Stimulated activated CD8-positive, alpha-beta memory T cell treated with anti-CD3 and anti-CD28 coated beads, Interleukin-15, amount 100 ng/mL, for 24 hours (primary cell): ENCODE data around the gene SASH1.
A peak's percentile ranks its signal among the peaks of the same experiment; 100 is the strongest.
"Not testable (repeated sequence)": the region's sequence is repeated elsewhere in the genome, so short reads cannot be mapped to it uniquely, and the experiment has no call there.

Experiments
- DNase-seq: peaks from one replicate; pipeline ENCODE4 v3.0.0-alpha.2; 2020; ENCODE audit warnings: low read depth

The SASH1 gene

DNA sequence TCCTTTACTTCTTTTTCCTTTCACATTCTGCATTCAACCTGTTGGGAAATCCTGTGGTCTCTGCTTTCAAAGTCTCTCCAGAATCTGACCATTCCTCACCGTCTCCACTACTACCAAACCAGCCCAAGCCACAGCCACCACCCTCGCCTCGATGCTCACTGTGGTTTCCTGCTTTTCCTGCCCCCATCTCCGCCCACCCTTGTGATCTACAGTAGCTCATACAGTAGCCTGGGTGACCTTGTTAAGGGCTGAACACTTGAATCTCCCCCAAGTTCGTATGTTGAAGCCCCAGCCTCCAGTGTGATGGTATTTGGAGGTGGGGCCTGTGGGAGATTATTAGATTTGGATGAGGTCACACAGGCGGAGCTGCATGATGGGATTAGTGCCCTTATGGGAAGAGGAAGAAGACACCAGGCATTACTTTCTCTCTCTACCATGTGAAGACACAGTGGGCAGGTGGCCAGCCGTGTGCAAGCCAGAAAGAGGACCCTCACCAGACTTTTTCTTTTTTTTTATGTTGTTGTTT is 215.2 kb downstream of the SASH1 start:
- no peak for DNase-seq

DNA sequence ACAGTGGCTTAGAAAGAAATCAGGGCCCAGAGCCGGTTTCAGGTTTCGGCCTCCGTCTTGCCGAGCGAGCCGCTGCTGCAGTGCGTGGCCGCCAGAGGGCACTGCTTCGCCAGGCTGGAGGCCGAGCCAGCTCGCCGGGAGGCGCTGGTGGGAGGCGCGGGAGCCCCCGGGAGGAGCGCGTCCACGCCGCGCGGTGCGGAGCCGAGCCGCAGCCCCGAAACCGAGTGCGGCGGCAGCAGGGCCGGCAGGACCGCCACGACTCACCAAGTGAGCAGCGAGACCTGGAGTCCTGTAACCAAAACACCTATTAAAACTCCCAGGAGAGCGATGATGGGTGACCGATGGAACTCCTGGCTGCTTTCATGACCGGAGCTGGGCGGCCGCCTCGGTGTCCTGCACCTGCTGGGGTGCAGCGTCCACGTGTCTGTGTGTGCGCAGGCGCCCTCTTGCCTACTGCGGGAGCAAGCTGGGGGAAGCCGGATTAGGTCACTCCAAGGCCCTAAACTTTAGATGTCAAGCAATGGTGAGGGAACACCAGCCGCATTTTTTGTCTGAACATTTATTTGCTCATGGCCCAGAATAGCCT is 217.3 kb downstream of the SASH1 start:
- peak; percentile 56 for DNase-seq

DNA sequence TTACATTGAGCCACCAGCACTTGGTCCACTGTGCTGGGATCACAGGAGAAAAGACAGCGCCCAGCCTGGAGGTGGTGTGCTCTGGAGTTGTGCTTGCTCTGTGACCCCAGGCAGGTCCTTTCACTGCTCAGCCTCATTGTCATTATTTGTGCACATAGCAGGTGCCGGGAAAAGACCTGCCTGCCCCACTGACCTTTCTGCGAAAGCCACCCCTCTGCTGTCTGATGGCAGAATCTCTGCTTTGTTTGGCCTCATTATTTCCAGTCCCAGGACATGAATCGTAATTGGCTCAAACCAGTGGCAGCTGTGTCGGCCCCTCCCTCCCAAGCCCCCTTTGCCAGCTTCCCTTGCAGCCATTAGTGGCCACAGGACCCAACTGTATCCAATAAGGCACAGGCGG is 219.0 kb downstream of the SASH1 start:
- no peak for DNase-seq

DNA sequence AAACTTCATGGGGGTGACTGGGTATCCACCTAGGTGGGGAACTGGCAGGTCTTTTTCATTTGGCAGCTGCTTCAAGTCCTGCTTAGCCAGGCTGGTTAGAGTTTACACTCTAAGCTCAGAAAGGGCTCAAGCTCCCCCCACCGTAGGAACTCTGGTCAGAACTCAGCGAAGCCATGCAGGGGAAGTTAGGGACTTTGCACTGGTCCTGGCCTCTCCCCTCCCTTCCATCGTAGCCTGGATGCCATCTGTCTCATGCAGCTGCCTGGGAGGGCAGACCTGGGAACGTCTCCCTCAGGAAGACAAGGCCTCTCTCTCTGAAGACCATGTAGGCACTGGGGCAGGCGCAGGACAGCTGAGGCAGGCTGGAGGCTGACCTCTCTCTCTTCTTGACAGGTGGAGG is 220.4 kb downstream of the SASH1 start:
- no peak for DNase-seq

DNA sequence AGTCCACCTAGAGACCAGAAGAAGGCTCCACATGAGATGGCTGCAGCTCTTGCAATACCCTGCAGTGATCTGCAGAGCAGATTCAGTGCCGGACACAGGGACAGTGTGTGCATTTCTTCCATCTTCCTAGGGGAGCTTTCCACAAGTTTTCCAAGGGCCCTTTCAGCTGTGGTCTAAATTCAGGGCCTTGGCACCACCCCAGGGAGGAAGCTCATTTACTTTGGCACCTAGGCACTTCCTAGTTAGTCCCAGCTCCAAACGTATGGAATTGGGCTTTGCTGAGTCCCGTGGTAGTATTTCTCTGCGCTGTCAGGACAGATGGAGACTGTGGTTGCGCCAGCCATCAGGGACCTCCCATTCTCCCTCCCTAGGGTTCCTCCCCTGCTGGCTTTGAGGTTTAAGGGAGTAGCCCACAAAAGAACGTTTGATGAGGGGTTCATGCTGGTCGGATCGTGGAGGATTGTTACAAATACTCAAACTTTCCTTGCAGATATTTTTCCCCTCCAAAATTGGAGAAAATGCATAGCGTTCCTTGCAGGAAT is 221.9 kb downstream of the SASH1 start:
- DNase-seq = no peak

DNA sequence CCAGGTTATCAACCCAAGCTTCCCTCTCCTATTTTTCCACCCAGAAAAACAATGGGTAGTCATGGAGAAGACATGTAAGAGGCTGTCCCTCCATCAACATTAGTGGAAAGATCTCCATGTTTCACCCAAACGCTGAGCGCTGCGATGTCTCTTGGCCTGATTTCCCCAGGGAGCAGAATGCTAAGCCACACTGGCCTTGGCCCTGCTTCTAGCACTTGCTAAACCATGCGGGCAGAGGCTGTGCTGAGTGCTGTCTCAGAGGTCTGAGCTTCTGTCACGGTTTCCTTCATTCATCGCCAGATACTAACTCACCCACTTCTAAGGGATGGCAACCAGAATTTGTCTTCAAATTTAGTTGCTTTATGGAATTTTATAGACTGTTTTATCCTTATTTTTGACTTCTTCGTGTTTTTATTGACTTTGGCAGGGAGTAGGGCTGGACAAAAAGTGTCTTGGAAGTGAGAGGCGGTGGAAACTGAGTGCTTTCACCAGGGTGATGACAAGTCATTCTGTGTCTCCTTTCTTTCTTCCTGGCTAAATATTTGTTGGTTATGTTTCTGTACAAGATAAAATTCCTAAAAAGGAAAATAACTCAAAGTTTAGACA is 222.8 kb downstream of the SASH1 start:
- no peak for DNase-seq

DNA sequence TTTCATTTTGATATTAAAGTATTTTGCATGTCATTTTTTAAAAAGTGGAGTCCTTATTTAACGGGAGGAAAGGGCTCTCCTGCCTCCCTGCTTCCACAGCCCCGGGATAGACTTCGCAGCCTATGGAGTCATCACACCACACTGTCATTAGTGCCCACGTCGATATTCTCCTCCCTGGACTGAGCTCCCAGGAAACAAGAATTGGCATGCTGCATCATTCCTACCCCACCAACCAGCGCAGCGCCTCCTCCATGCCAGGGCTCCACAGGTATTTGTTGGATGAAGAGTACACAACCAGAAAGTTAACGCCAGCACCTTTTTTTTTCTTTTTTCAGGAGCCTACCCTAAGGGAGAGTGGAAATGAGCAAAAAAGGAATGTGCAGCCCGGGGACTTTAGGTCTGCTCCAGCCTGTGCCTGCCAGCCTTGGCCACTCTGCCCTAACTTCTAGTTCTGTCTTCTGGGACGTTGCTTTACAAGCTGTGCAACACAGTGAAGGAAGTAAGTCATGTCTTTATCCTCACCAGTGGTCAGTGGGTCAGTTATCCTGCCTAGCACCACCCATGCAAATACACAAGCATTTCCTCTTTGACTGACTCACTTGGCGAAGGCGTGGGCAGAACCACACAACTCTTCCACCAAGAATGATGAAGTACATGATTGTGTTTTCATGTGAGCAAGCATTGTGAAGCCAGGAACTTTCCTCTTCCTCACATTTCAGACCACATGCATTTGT is 223.5 kb downstream of the SASH1 start:
- DNase-seq = no peak

DNA sequence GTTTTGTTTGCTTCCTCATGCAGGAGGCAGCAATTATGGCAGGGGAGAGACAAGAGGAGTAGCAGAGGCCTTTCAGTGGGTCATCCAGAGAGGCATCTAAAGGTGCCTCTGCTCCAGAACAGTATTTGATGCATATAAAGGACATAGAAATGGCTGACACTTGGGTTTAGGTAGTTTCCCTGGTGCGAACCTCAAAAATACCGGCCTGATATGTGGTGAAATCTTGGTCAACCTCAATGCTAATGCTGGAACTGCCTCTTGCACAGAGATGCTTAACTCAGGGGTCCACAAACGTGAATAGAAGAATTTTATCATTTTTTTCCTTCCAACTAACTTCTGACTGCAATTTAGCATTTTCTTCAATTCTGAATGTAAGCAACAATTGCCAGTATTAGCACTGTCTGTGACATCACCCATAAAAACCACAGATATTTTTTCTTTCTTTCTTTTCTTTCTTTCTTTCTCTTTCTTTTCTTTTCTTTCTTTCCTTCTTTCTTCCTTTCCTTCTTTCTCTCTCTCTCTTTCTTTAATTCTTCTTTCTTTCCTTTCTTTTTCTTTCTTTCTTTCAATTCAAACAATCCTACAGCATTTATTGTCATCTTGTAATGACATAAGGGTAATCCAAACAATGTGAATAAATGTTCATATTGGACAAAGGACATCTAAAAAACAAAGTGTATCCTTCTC is 224.2 kb downstream of the SASH1 start:
- no peak for DNase-seq

DNA sequence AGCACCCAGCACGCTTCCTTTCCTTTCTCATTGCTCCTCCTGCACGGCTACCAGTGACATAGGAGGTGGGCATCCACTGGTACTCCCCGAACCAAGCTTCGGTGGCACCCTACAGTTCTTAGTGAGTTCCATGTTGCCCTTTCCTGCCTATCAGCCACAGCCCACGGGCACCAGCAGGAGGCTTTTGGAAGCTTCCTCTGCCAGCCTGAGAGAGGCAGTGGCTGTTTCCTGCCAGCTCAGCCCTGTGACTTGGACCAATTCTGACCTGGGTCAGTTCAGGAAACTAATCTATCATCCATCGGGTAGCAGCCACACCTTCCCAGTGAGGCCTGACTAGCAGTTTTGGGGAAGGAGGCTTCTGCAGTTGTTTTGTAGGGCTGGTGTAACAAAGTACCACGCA is 227.8 kb downstream of the SASH1 start:
- DNase-seq = no peak

DNA sequence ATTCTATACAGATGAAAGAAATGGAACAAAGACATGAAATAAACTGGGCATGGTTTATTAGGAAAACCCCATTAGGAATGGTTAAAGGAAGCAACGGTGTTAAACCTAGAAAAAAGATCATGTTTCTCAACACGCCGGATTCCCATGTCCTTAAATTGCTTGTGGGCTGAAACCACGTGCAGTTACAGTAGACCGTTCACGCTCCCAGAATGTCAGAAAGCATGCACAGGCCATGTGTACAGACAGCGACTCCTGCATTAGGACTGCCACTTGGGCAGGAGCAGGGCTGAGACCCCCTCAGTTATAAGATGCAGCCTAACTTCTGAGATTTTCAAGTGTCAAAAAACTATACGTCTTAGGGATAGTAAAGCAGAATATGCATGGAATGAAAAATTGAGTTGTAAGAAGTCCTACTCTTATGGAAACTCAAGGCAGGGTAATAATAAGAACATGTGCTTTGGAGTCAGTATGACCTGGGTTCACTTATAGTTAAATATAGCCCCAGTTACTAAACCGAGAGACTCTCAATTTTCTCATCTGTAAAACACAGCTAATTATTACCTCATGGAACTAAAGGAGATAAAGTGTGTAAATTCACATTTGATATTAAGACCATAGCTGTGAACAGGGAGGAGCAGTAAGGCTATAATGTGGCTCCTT is 230.2 kb downstream of the SASH1 start:
- DNase-seq = no peak

DNA sequence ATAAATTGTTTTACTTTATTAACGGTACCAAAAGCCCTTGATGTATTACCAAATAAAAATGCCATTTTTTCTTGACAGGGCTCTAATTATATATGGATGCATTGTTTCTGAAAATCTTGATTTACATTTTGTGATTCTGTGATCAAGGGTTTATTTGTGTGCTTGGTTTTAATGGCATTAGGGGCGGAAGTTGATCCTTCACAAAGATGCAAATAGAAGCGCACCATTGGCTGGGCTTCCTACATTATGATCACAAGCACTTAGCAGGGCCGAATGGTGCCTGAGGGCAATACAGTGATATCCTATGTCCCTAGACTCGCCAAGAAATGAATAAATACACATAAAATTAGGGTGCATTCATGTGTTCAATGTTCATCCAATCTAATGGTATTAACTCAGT is 231.3 kb downstream of the SASH1 start:
- no peak for DNase-seq

DNA sequence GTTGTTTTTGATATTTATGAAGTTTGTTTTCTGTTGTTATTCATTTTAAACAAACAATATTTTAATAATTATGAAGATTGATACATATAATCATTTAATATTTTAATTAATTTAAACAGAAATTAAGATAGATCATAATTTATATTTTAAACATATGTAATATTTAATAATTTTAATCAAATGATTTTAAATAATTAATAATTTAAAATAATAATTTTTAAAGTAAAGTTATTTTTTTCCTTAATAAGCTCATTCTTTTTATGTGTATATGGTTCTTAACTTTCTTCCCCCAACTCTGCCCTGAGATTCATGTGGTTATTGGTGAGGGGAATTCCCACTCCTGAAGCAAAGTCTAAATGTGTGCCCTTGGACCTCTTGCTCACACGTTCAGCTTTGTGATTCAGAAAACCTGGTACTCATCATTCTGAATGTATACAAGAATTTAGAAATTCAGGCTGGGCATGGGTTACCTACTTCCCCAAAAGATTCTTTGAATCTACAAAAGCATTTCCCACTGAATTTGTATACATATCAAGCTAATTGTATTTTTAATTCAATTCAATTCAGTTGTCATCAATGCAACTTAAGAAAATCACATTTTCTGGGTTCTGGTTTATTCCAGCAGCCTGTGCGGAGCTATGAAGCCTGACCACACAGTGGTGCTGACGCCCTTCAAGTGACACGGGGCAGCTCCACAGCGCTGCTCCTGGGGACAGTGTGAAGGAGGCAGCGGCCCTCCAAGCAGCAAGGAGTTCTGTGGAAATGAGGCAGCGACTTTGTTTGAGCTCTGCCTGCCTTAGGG is 235.2 kb downstream of the SASH1 start:
- no peak for DNase-seq

DNA sequence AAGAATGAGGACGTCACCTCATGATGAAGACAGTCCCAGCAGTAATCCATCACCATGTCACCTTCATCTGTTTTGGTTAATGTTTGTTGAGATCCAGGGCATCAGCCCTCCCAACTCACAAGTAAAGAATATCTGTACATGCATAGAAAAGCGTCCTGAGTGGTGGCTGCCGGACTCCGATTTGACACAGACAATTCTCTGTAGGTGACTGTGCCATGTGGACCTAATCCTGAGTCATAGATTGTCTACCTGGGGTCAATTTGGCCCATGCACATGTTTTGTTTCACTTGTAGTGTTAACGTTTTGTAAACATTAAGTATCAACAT is 235.8 kb downstream of the SASH1 start:
- no peak for DNase-seq

DNA sequence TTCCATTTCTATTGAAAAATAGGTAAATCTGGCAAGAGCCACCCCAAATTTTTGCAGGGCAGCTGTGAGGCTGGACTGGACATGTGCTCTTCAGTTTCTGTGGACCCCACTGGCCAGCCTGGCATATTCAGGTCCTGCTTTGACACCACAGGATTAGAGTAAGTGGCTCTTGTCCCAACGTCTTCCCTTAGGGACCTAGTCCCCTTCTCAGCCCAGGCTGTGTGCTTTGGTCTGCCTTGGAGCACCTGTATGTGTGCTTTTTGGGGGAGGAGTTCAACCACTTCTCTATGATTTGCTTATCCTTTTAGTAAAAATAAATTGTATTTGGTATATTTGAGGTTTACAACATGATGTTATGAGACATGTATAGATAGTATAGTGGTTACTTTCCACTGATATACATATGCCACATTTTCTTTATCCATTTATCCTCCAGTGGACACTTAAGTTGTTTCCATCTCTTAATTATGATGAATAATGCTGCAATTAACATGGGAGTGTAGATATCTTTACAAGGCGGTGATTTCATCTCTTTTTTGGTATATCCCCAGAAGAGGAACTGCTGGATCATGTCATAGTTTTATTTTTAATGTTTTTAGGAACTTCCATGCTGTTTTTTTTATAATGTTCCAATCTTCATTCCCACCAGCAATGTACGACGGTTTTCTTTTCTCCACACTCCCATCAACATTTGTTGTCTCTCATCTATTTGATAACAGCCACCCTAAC is 236.4 kb downstream of the SASH1 start:
- no peak for DNase-seq

DNA sequence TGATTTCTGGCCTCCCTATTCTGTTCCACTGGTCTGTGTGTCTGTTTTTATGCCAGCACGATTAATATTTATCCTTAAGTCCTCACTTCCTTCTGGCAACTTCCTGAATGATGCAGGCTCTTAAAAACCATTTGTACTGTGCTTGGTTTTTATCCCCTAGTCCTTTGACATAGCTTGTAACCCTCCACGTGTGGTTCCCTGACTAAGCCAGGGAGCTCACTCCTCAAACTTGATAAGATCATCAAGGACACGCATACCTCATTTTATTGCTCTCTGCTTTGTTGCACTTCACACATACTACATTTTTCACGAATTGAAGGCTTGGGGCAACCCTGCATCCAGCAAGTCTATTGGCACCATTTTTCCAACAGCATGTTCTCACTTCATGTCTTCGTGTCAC is 237.8 kb downstream of the SASH1 start:
- no peak for DNase-seq

DNA sequence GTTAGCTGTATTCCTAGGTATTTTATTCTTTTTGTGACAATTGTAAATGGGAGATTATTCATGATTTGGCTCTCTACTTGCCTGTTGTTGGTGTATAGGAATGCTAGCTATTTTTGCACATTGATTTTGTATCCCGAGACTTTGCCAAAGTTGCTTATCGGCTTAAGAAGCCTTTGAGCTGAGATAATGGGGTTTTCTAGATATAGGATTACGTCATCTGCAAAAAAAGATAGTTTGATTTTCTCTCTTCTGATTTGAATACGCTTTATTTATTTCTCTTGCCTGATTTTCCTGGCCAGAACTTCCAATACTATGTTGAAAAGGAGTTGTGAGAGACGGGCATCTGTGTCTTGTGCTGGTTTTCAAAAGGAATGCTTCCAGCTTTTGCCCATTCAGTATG is 241.0 kb downstream of the SASH1 start:
- no peak for DNase-seq

DNA sequence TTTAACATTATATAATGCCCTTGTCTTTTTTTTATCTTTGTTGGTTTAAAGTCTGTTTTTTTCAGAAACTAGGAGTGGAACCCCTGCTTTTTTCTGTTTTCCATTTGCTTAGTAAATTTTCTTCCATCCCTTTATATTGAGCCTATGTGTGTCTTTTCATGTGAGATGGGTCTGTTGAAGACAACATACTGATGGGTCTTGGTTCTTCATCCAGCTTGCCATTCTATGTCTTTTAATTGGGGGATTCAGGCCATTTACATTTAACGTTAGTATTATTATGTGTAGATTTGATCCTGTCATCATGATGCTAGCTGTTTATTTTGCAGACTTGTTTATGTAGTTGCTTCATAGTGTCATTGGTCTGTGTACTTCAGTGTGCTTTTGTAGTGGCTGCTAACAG is 243.0 kb downstream of the SASH1 start:
- not testable (repeated sequence) for DNase-seq

DNA sequence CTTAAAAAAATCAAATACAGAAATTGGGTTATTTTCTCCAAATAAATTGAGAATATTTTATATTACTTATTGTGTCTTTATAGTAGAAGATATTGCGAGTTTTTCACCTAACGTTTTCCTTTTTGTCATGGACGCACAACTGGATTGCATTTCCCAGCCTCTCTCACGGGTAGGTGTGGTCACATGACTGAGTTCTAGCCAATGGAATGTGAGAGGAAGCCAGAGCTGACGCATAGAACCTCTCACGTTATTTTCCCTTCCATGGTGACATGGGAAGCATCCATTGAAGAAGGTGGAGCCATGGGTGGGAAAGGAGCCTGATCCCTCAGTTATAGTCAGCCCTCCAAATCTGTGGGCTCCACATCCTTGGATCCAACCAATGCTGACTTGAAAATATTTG is 248.2 kb downstream of the SASH1 start:
- no peak for DNase-seq

DNA sequence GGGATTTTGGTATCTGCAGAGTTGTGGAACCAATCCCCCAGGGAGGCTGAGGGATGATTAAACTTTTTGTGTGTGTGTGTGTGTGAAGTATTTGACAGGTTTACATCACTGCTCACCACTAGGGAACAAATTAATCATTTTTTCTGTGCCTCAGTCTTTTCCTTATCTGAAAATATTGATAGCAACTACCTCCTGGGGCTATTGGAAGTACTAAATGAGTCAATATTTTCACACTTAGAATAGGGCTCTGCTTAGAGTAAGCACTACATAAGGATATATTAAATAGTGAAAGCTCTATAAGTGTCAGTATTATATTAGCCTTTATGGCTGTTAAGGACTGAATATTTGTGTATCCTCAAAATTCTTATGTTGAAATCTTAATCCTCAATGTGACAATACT is 249.0 kb downstream of the SASH1 start:
- DNase-seq = no peak

DNA sequence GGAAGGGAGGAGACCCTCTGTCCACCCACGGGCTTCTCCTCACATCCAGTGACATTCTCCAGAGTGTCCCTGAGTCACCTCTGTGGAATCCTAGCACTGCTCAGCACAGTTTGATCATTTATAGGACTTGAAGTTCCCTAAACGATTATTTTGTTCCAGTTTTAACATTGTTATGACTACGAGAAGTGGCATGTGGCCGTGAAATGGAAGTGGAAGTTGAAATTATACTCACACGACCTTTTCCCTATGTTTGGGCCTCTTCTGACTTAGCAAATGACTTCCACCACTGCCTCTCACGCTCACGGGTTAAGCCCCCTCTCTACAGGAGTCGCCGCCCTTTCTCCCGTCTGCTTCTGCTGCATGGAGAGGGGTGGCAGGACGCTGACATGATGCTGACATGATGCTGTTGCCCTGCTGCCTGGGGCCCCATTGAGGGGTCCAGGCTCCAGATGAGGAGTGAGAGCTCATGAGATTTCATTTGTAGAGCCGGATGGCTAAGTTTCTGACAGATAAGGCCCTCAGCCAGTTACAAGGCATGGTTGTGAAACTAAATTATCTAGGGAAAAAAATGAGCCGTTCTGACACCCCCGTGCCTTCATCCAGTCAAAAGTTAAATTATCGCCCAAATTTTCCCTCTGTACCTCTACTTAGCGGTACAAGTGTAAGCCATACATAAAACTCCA is 250.6 kb downstream of the SASH1 start:
- no peak for DNase-seq
